Measurements from ENCODE around the gene DOC2B. TPM values are rescaled to one million over a fixed set of nuclear protein-coding genes. Genes with fewer than 3 reads are reported as not detected.

DOC2B gene
- polyA plus RNA-seq, 1 of the 3 experiments (the other 2 are of a cell fraction): 0.16 TPM

GRCh38 chr17:187130-187529, 5.7 kb upstream of the DOC2B start:
- Histone ChIP-seq H3K4me2 (no peak overlapping the region), H3K4me3 (ENCODE audit: low read depth in 2 of 2, low read length in 1 of 2) (no peak overlapping the region), H3K27ac (ENCODE audit: low read depth in 2 of 2, low read length in 1 of 2) (no peak overlapping the region), H4K20me1 (ENCODE audit: insufficient read depth) (no peaks in the 10 kb centered on the region), H3K36me3 (replicated peaks in 1 of 2; ENCODE audit: control insufficient read depth in 1 of 2, insufficient read depth in 2 of 2, low read length in 1 of 2) (no peaks in the 10 kb centered on the region), H3K79me2 (ENCODE audit: insufficient read depth) (no peaks in the 10 kb centered on the region), H3F3A (replicated peaks; ENCODE audit: insufficient read depth) (no peaks in the 10 kb centered on the region), H3K27me3 (ENCODE audit: insufficient read depth) (peaks cover 10% of the 10 kb centered on the region), H3K4me1 (ENCODE audit: control insufficient read depth in 1 of 2, insufficient read depth in 2 of 2, low read depth in 1 of 2, low read length in 1 of 2) (peaks cover 0 to 1% of the 10 kb centered on the region in 2 experiments; a peak in 1 of 4 replicates), H3K9me3 (no peaks in the 10 kb centered on the region), H3K9ac (no peak overlapping the region), H2AFZ (ENCODE audit: low read depth) (no peak overlapping the region), H3K9me2 (no peaks in the 10 kb centered on the region)
- DNase-seq: no peak
- no peak for TF ChIP-seq GATA2 (CRISPR knock-in tag; IDR thresholded peaks at IDR 0.05)
- TF ChIP-seq, protein P1, sequence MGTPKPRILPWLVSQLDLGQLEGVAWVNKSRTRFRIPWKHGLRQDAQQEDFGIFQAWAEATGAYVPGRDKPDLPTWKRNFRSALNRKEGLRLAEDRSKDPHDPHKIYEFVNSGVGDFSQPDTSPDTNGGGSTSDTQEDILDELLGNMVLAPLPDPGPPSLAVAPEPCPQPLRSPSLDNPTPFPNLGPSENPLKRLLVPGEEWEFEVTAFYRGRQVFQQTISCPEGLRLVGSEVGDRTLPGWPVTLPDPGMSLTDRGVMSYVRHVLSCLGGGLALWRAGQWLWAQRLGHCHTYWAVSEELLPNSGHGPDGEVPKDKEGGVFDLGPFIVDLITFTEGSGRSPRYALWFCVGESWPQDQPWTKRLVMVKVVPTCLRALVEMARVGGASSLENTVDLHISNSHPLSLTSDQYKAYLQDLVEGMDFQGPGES (IDR thresholded peaks at IDR 0.05; ENCODE audit: low read depth, low read length): no peak
- TF ChIP-seq, protein P2, sequence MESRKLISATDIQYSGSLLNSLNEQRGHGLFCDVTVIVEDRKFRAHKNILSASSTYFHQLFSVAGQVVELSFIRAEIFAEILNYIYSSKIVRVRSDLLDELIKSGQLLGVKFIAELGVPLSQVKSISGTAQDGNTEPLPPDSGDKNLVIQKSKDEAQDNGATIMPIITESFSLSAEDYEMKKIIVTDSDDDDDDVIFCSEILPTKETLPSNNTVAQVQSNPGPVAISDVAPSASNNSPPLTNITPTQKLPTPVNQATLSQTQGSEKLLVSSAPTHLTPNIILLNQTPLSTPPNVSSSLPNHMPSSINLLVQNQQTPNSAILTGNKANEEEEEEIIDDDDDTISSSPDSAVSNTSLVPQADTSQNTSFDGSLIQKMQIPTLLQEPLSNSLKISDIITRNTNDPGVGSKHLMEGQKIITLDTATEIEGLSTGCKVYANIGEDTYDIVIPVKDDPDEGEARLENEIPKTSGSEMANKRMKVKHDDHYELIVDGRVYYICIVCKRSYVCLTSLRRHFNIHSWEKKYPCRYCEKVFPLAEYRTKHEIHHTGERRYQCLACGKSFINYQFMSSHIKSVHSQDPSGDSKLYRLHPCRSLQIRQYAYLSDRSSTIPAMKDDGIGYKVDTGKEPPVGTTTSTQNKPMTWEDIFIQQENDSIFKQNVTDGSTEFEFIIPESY (IDR thresholded peaks at IDR 0.05; ENCODE audit: borderline replicate concordance, low read depth): no peak
- TF ChIP-seq, protein P3, sequence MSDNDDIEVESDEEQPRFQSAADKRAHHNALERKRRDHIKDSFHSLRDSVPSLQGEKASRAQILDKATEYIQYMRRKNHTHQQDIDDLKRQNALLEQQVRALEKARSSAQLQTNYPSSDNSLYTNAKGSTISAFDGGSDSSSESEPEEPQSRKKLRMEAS (IDR thresholded peaks at IDR 0.05; ENCODE audit: low read depth): no peak
- TF ChIP-seq GABPA (IDR thresholded peaks at IDR 0.05; ENCODE audit: low read depth): no peak
- no peak for TF ChIP-seq TEAD4 (IDR thresholded peaks at IDR 0.05; ENCODE audit: borderline replicate concordance, insufficient read depth)
- no peak for TF ChIP-seq JUND (IDR thresholded peaks at IDR 0.05)
- no peak for TF ChIP-seq NRF1 (IDR thresholded peaks at IDR 0.05; ENCODE audit: low read depth, low read length)
- no peak for TF ChIP-seq TCF12 (IDR thresholded peaks at IDR 0.05)
- CTCF ChIA-PET: interaction anchor here (0.6 kb wide), 1 partner anchor 122 kb away, joined by 3 read pairs; no protein-coding TSS in a partner anchor
- 61% methylated on average over 2 of the region's 2 CpGs for WGBS (ENCODE audit: low lambda C conversion rate)
- POLR2A ChIA-PET: no interaction called here

DNA sequence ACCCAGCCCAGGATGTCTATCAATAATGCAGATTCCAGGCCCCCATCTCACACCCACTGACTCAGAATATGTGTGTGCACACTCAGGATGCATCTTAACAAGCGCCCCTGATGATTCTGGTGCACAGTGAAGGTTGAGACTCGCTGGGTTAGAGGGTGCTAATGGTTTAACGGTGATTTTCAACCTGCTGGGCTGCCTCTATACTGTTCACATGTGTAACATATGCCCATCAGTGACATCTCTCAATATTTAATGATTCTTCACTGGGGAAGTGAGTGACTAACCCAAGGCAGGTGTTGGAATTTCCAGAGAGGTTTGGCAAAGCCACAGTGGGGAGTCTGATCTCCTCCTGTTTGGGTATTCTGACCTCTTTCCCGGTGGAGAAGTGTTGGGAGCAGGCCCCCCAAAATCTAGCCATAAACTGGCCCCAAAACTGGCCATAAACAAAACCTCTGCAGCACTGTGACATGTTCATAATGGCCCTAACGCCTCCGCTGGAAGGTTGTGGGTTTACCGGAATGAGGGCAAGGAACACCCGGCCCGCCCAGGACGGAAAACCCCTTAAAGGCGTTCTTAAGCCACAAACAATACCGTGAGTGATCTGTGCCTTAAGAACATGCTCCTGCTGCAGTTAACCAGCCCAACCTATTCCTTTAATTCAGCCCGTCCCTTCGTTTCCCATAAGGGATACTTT, 4.1 kb upstream of the DOC2B start:
- H2AFZ ChIP-seq (ENCODE audit: low read depth): no peak overlapping the region
- no peaks in the 10 kb centered on the region for H3F3A ChIP-seq (replicated peaks; ENCODE audit: insufficient read depth)
- no peaks in the 10 kb centered on the region for H3K9me2 ChIP-seq
- H4K20me1 ChIP-seq (ENCODE audit: insufficient read depth): no peaks in the 10 kb centered on the region
- H3K27ac ChIP-seq (ENCODE audit: low read depth in 2 of 2, low read length in 1 of 2): no peak overlapping the region
- ChIA-PET CTCF (no interaction called here), POLR2A (no interaction called here)
- H3K4me1 ChIP-seq (ENCODE audit: control insufficient read depth in 1 of 2, insufficient read depth in 2 of 2, low read depth in 1 of 2, low read length in 1 of 2): peaks cover 0 to 6% of the 10 kb centered on the region in 2 experiments; a peak in 1 of 4 replicates
- no peak overlapping the region for H3K4me2 ChIP-seq
- no peak for DNase-seq
- 37% methylated on average over 8 of the region's 14 CpGs for WGBS (ENCODE audit: low lambda C conversion rate)
- H3K9me3 ChIP-seq: no peaks in the 10 kb centered on the region
- no peaks in the 10 kb centered on the region for H3K79me2 ChIP-seq (ENCODE audit: insufficient read depth)
- no peak overlapping the region for H3K4me3 ChIP-seq (ENCODE audit: low read depth in 2 of 2, low read length in 1 of 2)
- TF ChIP-seq POLR2AphosphoS5 (IDR thresholded peaks at IDR 0.05; ENCODE audit: low read depth, low read length) (no peak), RCOR1 (IDR thresholded peaks at IDR 0.05; ENCODE audit: low read length) (no peak), RXRA (IDR thresholded peaks at IDR 0.05; ENCODE audit: borderline replicate concordance, low read depth) (no peak), EP300 (IDR thresholded peaks at IDR 0.05; ENCODE audit: borderline replicate concordance in 1 of 2, low read depth in 1 of 2, low read length in 1 of 2) (no peak), CHD2 (IDR thresholded peaks at IDR 0.05; ENCODE audit: low read length, partially characterized antibody) (no peak), TAF1 (IDR thresholded peaks at IDR 0.05; ENCODE audit: borderline replicate concordance, low read depth, low read length) (no peak), FOSL2 (IDR thresholded peaks at IDR 0.05; ENCODE audit: borderline replicate concordance, low read depth) (no peak)
- TF ChIP-seq, protein P4, sequence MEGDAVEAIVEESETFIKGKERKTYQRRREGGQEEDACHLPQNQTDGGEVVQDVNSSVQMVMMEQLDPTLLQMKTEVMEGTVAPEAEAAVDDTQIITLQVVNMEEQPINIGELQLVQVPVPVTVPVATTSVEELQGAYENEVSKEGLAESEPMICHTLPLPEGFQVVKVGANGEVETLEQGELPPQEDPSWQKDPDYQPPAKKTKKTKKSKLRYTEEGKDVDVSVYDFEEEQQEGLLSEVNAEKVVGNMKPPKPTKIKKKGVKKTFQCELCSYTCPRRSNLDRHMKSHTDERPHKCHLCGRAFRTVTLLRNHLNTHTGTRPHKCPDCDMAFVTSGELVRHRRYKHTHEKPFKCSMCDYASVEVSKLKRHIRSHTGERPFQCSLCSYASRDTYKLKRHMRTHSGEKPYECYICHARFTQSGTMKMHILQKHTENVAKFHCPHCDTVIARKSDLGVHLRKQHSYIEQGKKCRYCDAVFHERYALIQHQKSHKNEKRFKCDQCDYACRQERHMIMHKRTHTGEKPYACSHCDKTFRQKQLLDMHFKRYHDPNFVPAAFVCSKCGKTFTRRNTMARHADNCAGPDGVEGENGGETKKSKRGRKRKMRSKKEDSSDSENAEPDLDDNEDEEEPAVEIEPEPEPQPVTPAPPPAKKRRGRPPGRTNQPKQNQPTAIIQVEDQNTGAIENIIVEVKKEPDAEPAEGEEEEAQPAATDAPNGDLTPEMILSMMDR (IDR thresholded peaks at IDR 0.05): no peak
- TF ChIP-seq, protein P5, sequence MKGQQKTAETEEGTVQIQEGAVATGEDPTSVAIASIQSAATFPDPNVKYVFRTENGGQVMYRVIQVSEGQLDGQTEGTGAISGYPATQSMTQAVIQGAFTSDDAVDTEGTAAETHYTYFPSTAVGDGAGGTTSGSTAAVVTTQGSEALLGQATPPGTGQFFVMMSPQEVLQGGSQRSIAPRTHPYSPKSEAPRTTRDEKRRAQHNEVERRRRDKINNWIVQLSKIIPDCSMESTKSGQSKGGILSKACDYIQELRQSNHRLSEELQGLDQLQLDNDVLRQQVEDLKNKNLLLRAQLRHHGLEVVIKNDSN (IDR thresholded peaks at IDR 0.05; ENCODE audit: borderline replicate concordance, low read depth): no peak
- no peaks in the 10 kb centered on the region for H3K36me3 ChIP-seq (replicated peaks in 1 of 2; ENCODE audit: control insufficient read depth in 1 of 2, insufficient read depth in 2 of 2, low read length in 1 of 2)
- H3K9ac ChIP-seq: no peak overlapping the region
- H3K27me3 ChIP-seq (ENCODE audit: insufficient read depth): peaks cover 14% of the 10 kb centered on the region
